ENCODE results near the gene TAS2R40.
"Not testable (repeated sequence)": the region's sequence is repeated elsewhere in the genome, so short reads cannot be mapped to it uniquely, and the experiment has no call there.

The TAS2R40 gene

GRCh38 chr7:143221737-143222136, at the start of gene TAS2R40:
TSS of gene TAS2R40 (plus strand) at chr7:143222037. CDS start at chr7:143222079, 42 bp downstream.
- no peak for DNase-seq
- peaks cover 9% of the 10 kb centered on the region for H3K4me1 Mint-ChIP-seq
- H3K27me3 Mint-ChIP-seq (ENCODE audit: low read depth, poor library complexity) = peaks cover 38% of the 10 kb centered on the region
- no peak within 1 kb of the TSS for H3K27ac Mint-ChIP-seq
- TF ChIP-seq CTCF (IDR thresholded peaks at IDR 0.05) = no peak
- no peaks in the 10 kb centered on the region for H3K36me3 Mint-ChIP-seq (ENCODE audit: low read depth)
- no peaks in the 10 kb centered on the region for H3K9me3 Mint-ChIP-seq
- no peak within 1 kb of the TSS for H3K4me3 Mint-ChIP-seq

GRCh38 chr7:143172354-143172753, 49.5 kb upstream of the TAS2R40 start:
- H3K27me3 Mint-ChIP-seq (ENCODE audit: low read depth, poor library complexity) = peaks cover 6% of the 10 kb centered on the region
- peaks cover 16% of the 10 kb centered on the region for H3K9me3 Mint-ChIP-seq
- no peaks in the 10 kb centered on the region for H3K36me3 Mint-ChIP-seq (ENCODE audit: low read depth)
- DNase-seq = no peak
- H3K4me3 Mint-ChIP-seq = no peak overlapping the region
- peaks cover 5% of the 10 kb centered on the region for H3K4me1 Mint-ChIP-seq
- no peak for TF ChIP-seq CTCF (IDR thresholded peaks at IDR 0.05)
- no peak overlapping the region for H3K27ac Mint-ChIP-seq

GRCh38 chr7:143176128-143176527, 45.7 kb upstream of the TAS2R40 start:
- Mint-ChIP-seq H3K27me3 (ENCODE audit: low read depth, poor library complexity) (peaks cover 5% of the 10 kb centered on the region), H3K4me1 (peaks cover 5% of the 10 kb centered on the region), H3K9me3 (peaks cover 9% of the 10 kb centered on the region), H3K27ac (no peak overlapping the region), H3K36me3 (ENCODE audit: low read depth) (no peaks in the 10 kb centered on the region), H3K4me3 (no peak overlapping the region)
- no peak for TF ChIP-seq CTCF (IDR thresholded peaks at IDR 0.05)
- DNase-seq = no peak

GRCh38 chr7:143177374-143178119, 44.3 kb upstream of the TAS2R40 start:
- no peak overlapping the region for H3K27ac Mint-ChIP-seq
- no peak for TF ChIP-seq CTCF (IDR thresholded peaks at IDR 0.05)
- H3K4me3 Mint-ChIP-seq = no peak overlapping the region
- no peaks in the 10 kb centered on the region for H3K36me3 Mint-ChIP-seq (ENCODE audit: low read depth)
- H3K9me3 Mint-ChIP-seq = peaks cover 9% of the 10 kb centered on the region
- peaks cover under 1% of the 10 kb centered on the region for H3K4me1 Mint-ChIP-seq
- DNase-seq = no peak
- H3K27me3 Mint-ChIP-seq (ENCODE audit: low read depth, poor library complexity) = peaks cover 9% of the 10 kb centered on the region

GRCh38 chr7:143180771-143181170, 41.1 kb upstream of the TAS2R40 start:
- not testable (repeated sequence) for H3K27ac Mint-ChIP-seq; DNase-seq; H3K36me3 Mint-ChIP-seq (ENCODE audit: low read depth); H3K9me3 Mint-ChIP-seq; H3K27me3 Mint-ChIP-seq (ENCODE audit: low read depth, poor library complexity); H3K4me3 Mint-ChIP-seq; H3K4me1 Mint-ChIP-seq

GRCh38 chr7:143181349-143181748, 40.5 kb upstream of the TAS2R40 start:
- H3K9me3 Mint-ChIP-seq = peaks cover 9% of the 10 kb centered on the region
- no peak overlapping the region for H3K27ac Mint-ChIP-seq
- no peak for DNase-seq
- peaks cover 12% of the 10 kb centered on the region for H3K27me3 Mint-ChIP-seq (ENCODE audit: low read depth, poor library complexity)
- no peaks in the 10 kb centered on the region for H3K36me3 Mint-ChIP-seq (ENCODE audit: low read depth)
- no peak for TF ChIP-seq CTCF (IDR thresholded peaks at IDR 0.05)
- no peaks in the 10 kb centered on the region for H3K4me1 Mint-ChIP-seq
- no peak overlapping the region for H3K4me3 Mint-ChIP-seq
